HG03159 (cell line): ENCODE measurements around the gene ANKRD36.
"Not testable (repeated sequence)": the region's sequence is repeated elsewhere in the genome, so short reads cannot be mapped to it uniquely, and the experiment has no call there.

ENCODE experiments used
- ATAC-seq: cut with Tn5 transposase; IDR thresholded peaks from one replicate; pipeline ENCODE4 v1.9.1; 2021; ENCODE audit warnings: mild to moderate bottlenecking, moderate library complexity; ENCODE audit not compliant: unreplicated experiment

The ANKRD36 gene

GRCh38 chr2:97112320-97113049 is 468 bp upstream of the ANKRD36 start:
- ATAC-seq: peak; percentile 60

- ATAC-seq: not testable (repeated sequence)
Observed at GRCh38 chr2:97113882-97114255, 916 bp downstream of the ANKRD36 start.

- ATAC-seq: not testable (repeated sequence)
Observed at GRCh38 chr2:97129090-97129489, 16.1 kb downstream of the ANKRD36 start.

GRCh38 chr2:97144016-97144415 is 31.1 kb downstream of the ANKRD36 start:
- ATAC-seq: not testable (repeated sequence)

- ATAC-seq: not testable (repeated sequence)
Observed at GRCh38 chr2:97166548-97166947, 53.6 kb downstream of the ANKRD36 start.

- not testable (repeated sequence) for ATAC-seq
Observed at GRCh38 chr2:97167938-97168337, 55.0 kb downstream of the ANKRD36 start.

DNA sequence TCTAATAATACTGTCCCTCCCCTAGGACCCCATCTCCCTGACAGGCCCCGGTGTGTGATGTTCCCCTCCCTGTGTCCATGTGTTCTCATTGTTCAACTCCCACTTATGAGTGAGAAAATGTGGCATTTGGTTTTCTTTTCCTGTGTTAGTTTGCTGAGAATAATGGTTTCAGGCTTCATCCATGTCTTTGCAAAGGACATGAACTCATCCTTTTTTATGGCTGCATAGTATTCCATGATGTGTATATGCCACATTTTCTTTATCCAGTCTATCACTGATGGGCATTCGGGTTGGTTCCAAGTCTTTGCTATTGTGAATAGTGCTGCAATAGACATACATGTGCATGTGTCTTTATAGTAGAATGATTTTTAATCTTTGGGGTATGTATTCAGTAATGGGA is 55.6 kb downstream of the ANKRD36 start:
- not testable (repeated sequence) for ATAC-seq

- not testable (repeated sequence) for ATAC-seq
Observed at GRCh38 chr2:97180391-97180790, 67.4 kb downstream of the ANKRD36 start.

DNA sequence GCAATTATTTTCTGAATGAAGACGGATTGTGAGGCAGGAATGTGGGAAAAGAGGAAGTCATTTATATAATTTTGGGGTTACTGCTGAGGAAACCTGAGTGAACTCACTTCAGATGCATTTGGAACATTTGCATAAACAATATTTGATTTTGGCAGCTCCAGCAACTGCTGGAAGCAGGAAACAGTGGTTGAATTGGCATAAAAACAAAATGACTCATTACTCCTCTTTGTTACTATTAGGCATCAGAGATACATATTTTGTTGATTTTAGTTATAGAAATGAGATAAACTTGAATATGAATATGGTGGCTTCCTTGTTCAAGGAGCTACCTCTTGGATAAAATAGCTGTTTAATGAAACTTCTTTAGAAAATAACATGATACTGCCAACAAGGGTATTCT is 82.4 kb downstream of the ANKRD36 start:
- ATAC-seq: not testable (repeated sequence)

DNA sequence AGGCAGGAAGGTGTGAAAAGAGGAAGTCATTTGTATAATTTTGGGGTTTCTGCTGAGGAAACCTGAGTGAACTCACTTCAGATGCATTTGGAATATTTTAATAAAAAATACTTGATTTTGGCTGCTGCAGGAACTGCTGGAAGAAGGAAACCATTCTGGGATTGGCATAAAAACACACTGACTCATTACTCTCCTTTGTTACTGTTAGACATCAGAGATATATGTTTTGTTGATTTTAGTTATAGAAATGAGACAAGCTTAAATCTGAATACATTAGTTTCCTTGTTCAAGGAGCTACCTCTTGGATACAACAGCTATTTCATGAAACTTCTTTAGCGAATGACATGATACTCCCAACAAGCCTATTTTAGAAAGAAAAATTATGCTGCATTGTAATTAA is 84.3 kb downstream of the ANKRD36 start:
- ATAC-seq: not testable (repeated sequence)

GRCh38 chr2:97200887-97201286 is 87.9 kb downstream of the ANKRD36 start:
- not testable (repeated sequence) for ATAC-seq

GRCh38 chr2:97202643-97203250 is 89.8 kb downstream of the ANKRD36 start:
- ATAC-seq: not testable (repeated sequence)

- ATAC-seq: no peak
Observed at GRCh38 chr2:97210325-97210724, 97.4 kb downstream of the ANKRD36 start.

GRCh38 chr2:97215025-97215424 is 102.1 kb downstream of the ANKRD36 start:
- ATAC-seq: not testable (repeated sequence)

DNA sequence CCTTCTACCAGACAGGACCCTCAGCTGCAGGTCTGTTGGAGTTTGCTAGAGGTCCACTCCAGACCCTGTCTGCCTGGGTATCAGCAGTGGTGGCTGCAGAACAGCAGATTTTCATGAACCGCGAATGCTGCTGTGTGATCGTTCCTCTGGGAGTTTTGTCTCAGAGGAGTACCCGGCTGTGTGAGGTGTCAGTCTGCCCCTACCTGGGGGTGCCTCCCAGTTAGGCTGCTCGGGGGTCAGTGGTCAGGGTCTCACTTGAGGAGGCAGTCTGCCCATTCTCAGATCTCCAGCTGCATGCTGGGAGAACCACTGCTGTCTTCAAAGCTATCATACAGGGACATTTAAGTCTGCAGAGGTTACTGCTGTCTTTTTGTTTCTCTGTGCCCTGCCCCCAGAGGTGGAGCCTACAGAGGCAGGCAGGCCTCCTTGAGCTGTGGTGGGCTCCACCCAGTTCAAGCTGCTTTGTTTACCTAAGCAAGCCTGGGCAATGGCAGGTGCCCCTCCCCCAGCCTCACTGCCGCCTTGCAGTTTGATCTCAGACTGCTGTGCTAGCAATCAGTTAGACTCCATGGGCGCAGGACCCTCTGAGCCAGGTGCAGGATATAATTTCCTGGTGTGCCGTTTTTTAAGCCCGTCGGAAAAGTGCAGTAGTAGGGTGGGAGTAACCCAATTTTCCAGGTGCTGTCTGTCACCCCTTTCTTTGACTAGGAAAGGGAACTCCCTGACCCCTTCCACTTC is 118.1 kb downstream of the ANKRD36 start:
- not testable (repeated sequence) for ATAC-seq

DNA sequence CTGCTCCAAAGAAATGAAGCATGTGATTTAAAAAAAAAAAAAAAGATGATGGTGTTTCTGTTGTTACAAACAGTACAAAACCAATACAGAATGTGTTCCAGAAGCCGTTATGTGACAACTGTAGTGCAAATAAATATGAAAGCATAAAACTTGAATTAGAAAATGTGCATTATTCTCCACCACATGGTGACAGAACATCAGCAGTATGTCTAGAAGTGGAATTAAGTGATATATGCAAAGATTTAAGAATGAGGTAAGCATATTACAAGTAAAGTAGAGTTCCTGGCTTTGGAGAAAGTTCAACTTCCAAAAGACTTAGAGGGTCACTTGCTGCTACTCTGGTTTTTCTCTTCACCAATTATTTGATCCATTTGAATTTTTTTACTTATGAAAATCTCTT is 120.0 kb downstream of the ANKRD36 start:
- not testable (repeated sequence) for ATAC-seq

DNA sequence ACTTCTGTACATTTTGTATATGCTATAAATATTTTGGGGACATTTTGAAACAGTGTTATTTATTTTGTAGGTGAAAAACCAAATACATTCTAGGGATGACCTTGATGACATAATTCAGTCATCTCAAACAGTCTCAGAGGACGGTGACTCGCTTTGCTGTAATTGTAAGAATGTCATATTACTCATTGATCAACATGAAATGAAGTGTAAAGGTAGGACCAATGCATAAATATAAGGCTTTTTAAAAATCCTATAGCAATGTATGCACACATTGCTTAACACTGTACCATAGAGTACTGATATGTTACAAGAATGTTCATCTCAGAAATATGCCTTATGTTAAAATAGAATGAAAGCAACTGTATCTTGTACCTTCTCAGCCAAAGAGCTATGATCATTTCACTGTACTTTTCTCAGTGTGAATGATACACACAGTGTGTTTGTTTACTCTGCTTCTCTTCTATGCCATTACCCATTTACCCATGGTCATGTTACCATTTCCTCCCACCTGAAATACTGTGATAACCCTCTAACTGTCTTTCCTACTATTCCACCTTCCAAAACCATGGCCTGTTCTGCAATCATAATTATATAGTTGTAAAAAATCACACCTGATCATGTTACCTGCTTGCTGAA is 120.8 kb downstream of the ANKRD36 start:
- ATAC-seq: not testable (repeated sequence)

DNA sequence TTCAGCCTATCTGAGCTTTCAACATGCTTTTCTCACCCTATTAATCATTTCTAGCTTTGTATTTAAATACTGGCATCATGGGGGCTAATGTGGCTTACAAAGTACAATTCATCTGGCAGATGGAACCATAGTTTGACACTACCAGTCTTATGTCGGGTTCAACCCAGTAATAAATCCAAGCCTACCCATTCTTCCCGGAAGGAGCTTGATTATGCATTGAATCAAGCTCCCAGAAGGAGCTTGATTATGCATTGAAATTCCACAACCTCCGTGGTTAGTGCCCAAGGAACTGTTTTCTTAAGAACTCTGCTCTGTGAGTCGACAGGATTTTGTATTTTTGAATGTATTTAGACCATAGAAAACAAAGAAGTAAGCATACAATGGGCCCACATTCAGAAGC is 148.2 kb downstream of the ANKRD36 start:
- not testable (repeated sequence) for ATAC-seq

DNA sequence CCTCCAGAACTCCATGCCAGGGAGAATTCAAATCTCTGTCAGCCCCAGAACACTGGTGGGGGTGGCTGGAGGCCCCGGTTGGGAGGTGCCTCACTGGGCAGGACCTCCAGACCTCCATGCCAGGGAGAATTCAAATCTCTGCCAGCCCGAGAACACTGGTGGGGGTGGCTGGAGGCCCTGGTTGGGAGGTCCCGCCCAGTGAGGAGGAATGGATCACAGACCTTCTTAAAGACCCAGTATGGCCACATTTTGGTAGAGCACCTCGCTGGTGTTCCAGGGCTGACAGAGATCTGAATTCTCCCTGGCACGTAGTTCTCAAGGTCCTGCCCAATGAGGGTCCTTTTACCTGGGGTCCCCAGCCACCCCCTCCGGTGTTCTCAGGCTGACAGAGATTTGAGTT is 153.5 kb downstream of the ANKRD36 start:
- not testable (repeated sequence) for ATAC-seq

DNA sequence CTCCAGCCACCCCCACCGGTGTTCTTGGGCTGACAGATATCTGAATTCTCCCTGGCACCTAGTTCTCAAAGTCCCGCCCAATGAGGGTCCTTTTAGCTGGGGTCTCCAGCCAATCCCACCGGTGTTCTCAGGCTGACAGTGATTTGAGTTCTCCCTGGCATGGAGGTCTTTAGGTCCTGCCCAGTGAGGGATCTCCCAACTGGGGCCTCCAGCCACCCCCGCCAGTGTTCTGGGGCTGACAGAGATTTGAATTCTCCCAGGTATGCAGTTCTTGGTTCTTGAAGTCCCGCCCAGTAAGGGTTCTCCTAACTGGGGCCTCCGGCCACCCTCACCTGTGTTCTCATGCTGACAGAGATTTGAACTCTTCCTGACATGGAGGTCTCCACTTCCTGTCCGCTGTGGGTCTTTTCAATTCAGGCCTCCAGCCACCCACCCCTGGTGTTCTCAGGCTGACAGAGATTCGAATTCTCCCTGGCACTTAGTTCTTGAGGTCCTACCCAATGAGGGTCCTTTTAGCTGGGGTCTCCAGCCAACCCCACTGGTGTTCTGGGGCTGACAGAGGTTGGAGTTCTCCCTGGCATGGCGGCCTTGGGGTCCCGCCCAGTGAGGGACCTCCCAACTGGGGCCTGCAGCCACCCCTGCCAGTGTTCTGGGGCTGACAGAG is 154.6 kb downstream of the ANKRD36 start:
- no peak for ATAC-seq
